ENCODE measurements around the gene HMX3. TPM values are rescaled to one million over a fixed set of nuclear protein-coding genes. Genes with fewer than 3 reads are reported as not detected.

HMX3 gene
- total and polyA plus RNA-seq, 2 of the 8 experiments (the other 6 are each of a cell fraction or from before 2014, with no cell fraction given), result 0.05 TPM; not detected in 1

DNA sequence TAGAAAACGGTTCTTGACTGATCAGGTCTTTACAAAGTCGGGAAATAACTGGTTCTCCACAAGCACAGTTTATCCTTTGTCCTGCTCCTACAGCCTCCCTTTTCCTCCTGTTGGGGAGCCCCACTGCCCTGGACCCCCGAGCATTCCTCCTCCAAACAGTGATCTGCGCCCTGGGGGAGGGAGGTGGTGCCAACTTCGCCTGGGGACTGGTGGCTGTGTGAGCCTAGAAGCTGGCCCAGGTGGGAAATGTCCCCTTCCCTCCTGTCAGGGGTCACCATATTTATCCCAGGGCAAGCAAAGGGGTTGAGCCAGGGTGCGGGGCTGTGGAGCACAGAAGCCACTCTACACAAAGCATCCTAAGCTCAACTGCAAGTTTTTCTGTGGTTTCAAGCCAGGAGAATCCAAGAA, 5.2 kb downstream of the HMX3 start:
- FAIRE-seq (no peak), DNase-seq (ENCODE audit: low read depth in 1 of 2, low spot score in 2 of 2) (no peak)
- POLR2A ChIA-PET (ENCODE audit: partially characterized antibody), result interaction anchor here (0.7 to 3.4 kb wide), 3 partner anchors 8 to 10 kb away, joined by 3 to 37 read pairs (median 6); partner anchors contain the start of gene HMX2
- H3K56ac ChIP-seq (replicated peaks; ENCODE audit: insufficient read length, low read depth, low read length), result no peak overlapping the region
- H3K36me3 ChIP-seq (ENCODE audit: control insufficient read depth in 2 of 4, insufficient read depth in 4 of 4, low read length in 3 of 4), result no peaks in the 10 kb centered on the region; a peak in 1 of 8 replicates
- H3K4ac ChIP-seq (replicated peaks; ENCODE audit: insufficient read length, low read depth, low read length), result no peak overlapping the region
- H3K23me2 ChIP-seq (ENCODE audit: low read depth, low read length), result peaks cover 4% of the 10 kb centered on the region; the same call in 1 of the 2 replicates
- no peak overlapping the region for H2AFZ ChIP-seq (ENCODE audit: low read length)
- CTCF ChIA-PET (ENCODE audit: partially characterized antibody), result interaction anchor here (1.0 to 5.1 kb wide), 6 partner anchors 7 to 180 kb away, joined by 4 to 37 read pairs (median 7); no protein-coding TSS in a partner anchor
- H2BK120ac ChIP-seq (replicated peaks; ENCODE audit: low read depth, low read length), result no peak overlapping the region
- no peak overlapping the region for H4K8ac ChIP-seq (ENCODE audit: extremely low read depth, insufficient read depth, low read length)
- no peaks in the 10 kb centered on the region for H3K79me2 ChIP-seq (ENCODE audit: control insufficient read depth in 1 of 2, insufficient read depth in 2 of 2, low read length in 2 of 2)
- no peak overlapping the region for H2BK15ac ChIP-seq (ENCODE audit: low read length)
- H4K20me1 ChIP-seq (replicated peaks in 1 of 2; ENCODE audit: control insufficient read depth in 1 of 2, insufficient read depth in 2 of 2, low read length in 2 of 2), result peaks cover 11 to 27% of the 10 kb centered on the region in 2 experiments
- H3K4me3 ChIP-seq (ENCODE audit: extremely low read depth in 1 of 4, insufficient read depth in 2 of 4, low read depth in 3 of 4, low read length in 4 of 4), result no peak overlapping the region
- no peak overlapping the region for H2AK5ac ChIP-seq (ENCODE audit: low read depth, low read length)
- H3K27me3 ChIP-seq (replicated peaks in 1 of 4; ENCODE audit: control insufficient read depth in 3 of 4, extremely low read depth in 1 of 4, insufficient read depth in 3 of 4, low read length in 3 of 4), result peaks cover 88 to 100% (median 99%) of the 10 kb centered on the region in 4 experiments
- 9% methylated on average over 6 of the region's 6 CpGs; no CpG with 5 or more reads in 1 of the 2 experiments for WGBS, 2 experiments (ENCODE audit: extremely low coverage in 1 of 2, insufficient coverage in 1 of 2, insufficient read length in 1 of 2, insufficient replicate concordance in 2 of 2, low coverage in 1 of 2, low lambda C conversion rate in 2 of 2, missing lambda C conversion rate in 1 of 2)
- no peak overlapping the region for H3K23ac ChIP-seq (ENCODE audit: insufficient read length)
- H4K91ac ChIP-seq (replicated peaks; ENCODE audit: insufficient read length, low read length), result no peak overlapping the region
- 0 out of 2 replicates have a peak, but pooled peaks have one; percentile 20 for TF ChIP-seq CBX8 (IDR thresholded peaks at IDR 0.05; ENCODE audit: borderline replicate concordance, low read depth, low read length)
- peak; percentile 51 for TF ChIP-seq RNF2 (IDR thresholded peaks at IDR 0.05; ENCODE audit: borderline replicate concordance, low read depth, low read length, missing control alignments, poor library complexity, severe bottlenecking)
- TF ChIP-seq MAFK (IDR thresholded peaks at IDR 0.05; ENCODE audit: low read depth, low read length), result no peak
- no peak overlapping the region for H2BK5ac ChIP-seq (ENCODE audit: low read depth, low read length)
- peak overlapping the region; percentile 9; the same call in 1 of the 2 replicates for H3K18ac ChIP-seq (ENCODE audit: extremely low read depth, low read length)
- 0 out of 2 replicates have a peak overlapping the region, but pooled peaks have one; percentile 18 for H2BK12ac ChIP-seq (ENCODE audit: low read depth, low read length)
- H3K9ac ChIP-seq (replicated peaks in 1 of 4; ENCODE audit: extremely low read depth in 1 of 4, low read depth in 3 of 4, low read length in 3 of 4), result no peak overlapping the region
- no peak overlapping the region for H4K5ac ChIP-seq (ENCODE audit: insufficient read length, low read depth, low read length)
- H3K14ac ChIP-seq (ENCODE audit: insufficient read length), result no peak overlapping the region
- no peak overlapping the region for H3K27ac ChIP-seq (ENCODE audit: low read depth, low read length)
- H3K4me2 ChIP-seq (ENCODE audit: insufficient read depth in 1 of 2, low read depth in 2 of 2, low read length in 2 of 2), result no peak overlapping the region; a peak in 1 of 4 replicates
- peaks cover 8 to 49% (median 30%) of the 10 kb centered on the region in 4 experiments for H3K4me1 ChIP-seq (replicated peaks in 1 of 4; ENCODE audit: control insufficient read depth in 3 of 4, insufficient read depth in 4 of 4, low read length in 3 of 4)
- no peaks in the 10 kb centered on the region for H3K79me1 ChIP-seq (ENCODE audit: low read depth, low read length)
- no peaks in the 10 kb centered on the region for H3K9me3 ChIP-seq (ENCODE audit: insufficient read depth in 2 of 2, low read depth in 1 of 2, low read length in 1 of 2)
- no peak overlapping the region for H2BK20ac ChIP-seq (ENCODE audit: low read length)
